H9 (cell line): ENCODE measurements around the gene CBR1. TPM values are rescaled to one million over a fixed set of nuclear protein-coding genes. Genes with fewer than 3 reads are reported as not detected.

ENCODE experiments used
- DNase-seq: peaks from one replicate; pipeline ENCODE4 v3.0.0-alpha.2; 2017
- H2AFZ ChIP-seq: one replicate; pipeline ENCODE4 v1.6.1; 2013; ENCODE audit warnings: mild to moderate bottlenecking, low read length, control low read depth, moderate library complexity
- H2AK5ac ChIP-seq: 2 replicates; pipeline ENCODE4 v1.6.1; 2013; ENCODE audit warnings: low read length, control low read depth, mixed read lengths; ENCODE audit not compliant: insufficient read length
- H2BK120ac ChIP-seq: one replicate; pipeline ENCODE4 v1.6.1; 2013; ENCODE audit warnings: low read depth, mild to moderate bottlenecking, low read length, control low read depth, inconsistent platforms; ENCODE audit not compliant: poor library complexity, severe bottlenecking
- H2BK12ac ChIP-seq: 2 replicates; pipeline ENCODE4 v1.6.1; 2013; ENCODE audit warnings: low read length, control low read depth, mixed read lengths, low read depth; ENCODE audit not compliant: insufficient read length
- H2BK15ac ChIP-seq: 2 replicates; pipeline ENCODE4 v1.6.1; 2013; ENCODE audit warnings: low read depth, low read length, control low read depth
- H2BK20ac ChIP-seq: one replicate; pipeline ENCODE4 v1.6.1; 2013; ENCODE audit warnings: low read depth, mild to moderate bottlenecking, low read length, control low read depth, inconsistent platforms; ENCODE audit not compliant: poor library complexity, severe bottlenecking
- H2BK5ac ChIP-seq: 2 replicates; pipeline ENCODE4 v1.6.1; 2013; ENCODE audit warnings: low read length, control low read depth, mixed read lengths; ENCODE audit not compliant: insufficient read length
- H3K14ac ChIP-seq: 2 replicates; pipeline ENCODE4 v1.6.1; 2013; ENCODE audit warnings: low read length, control low read depth; ENCODE audit not compliant: insufficient read depth
- H3K18ac ChIP-seq: 2 replicates; pipeline ENCODE4 v1.6.1; 2013; ENCODE audit warnings: low read depth, mild to moderate bottlenecking, mixed read lengths, low read length, control low read depth; ENCODE audit not compliant: insufficient read length
- H3K23ac ChIP-seq: 2 replicates; pipeline ENCODE4 v1.6.1; 2013; ENCODE audit warnings: low read length, control low read depth, mixed read lengths, low read depth; ENCODE audit not compliant: insufficient read length
- H3K23me2 ChIP-seq: 2 replicates; pipeline ENCODE4 v1.6.1; 2013; ENCODE audit warnings: low read depth, mild to moderate bottlenecking, mixed read lengths, low read length, control low read depth; ENCODE audit not compliant: insufficient read length, poor library complexity, severe bottlenecking
- H3K27ac ChIP-seq: 2 replicates; pipeline ENCODE4 v1.5.1; 2013; ENCODE audit warnings: low read length, control low read depth, mixed read lengths, low read depth; ENCODE audit not compliant: insufficient read length
- H3K27me3 ChIP-seq: 2 replicates; pipeline ENCODE4 v1.6.1; 2013; ENCODE audit warnings: low read length, control low read depth, inconsistent platforms; ENCODE audit not compliant: insufficient read depth
- H3K4ac ChIP-seq: 2 replicates; pipeline ENCODE4 v1.6.1; 2013; ENCODE audit warnings: low read depth, mild to moderate bottlenecking, control low read depth, inconsistent platforms, low read length, moderate library complexity
- H3K4me1 ChIP-seq: 2 replicates; pipeline ENCODE4 v1.6.1; 2013; ENCODE audit warnings: low read length, control low read depth, inconsistent platforms; ENCODE audit not compliant: insufficient read depth
- H3K4me2 ChIP-seq: 2 replicates; pipeline ENCODE4 v1.6.1; 2013; ENCODE audit warnings: low read length, control low read depth, mixed read lengths; ENCODE audit not compliant: insufficient read length, insufficient read depth
- H3K56ac ChIP-seq: 2 replicates; pipeline ENCODE4 v1.6.1; 2013; ENCODE audit warnings: low read depth, mild to moderate bottlenecking, mixed read lengths, low read length, control low read depth; ENCODE audit not compliant: insufficient read length
- H3K79me1 ChIP-seq: 2 replicates; pipeline ENCODE4 v1.6.1; 2013; ENCODE audit warnings: low read depth, mild to moderate bottlenecking, moderate library complexity, low read length, control low read depth, inconsistent platforms; ENCODE audit not compliant: insufficient read depth, poor library complexity, severe bottlenecking
- H3K79me2 ChIP-seq: 2 replicates; pipeline ENCODE4 v1.6.1; 2013; ENCODE audit warnings: low read length, control low read depth, inconsistent platforms; ENCODE audit not compliant: insufficient read depth
- H3K9ac ChIP-seq: 2 replicates; pipeline ENCODE4 v1.6.1; 2013; ENCODE audit warnings: low read length, control low read depth, mixed read lengths; ENCODE audit not compliant: insufficient read length; ENCODE audit errors: extremely low read depth
- H3K9me3 ChIP-seq: one replicate; pipeline ENCODE4 v1.6.1; 2013; ENCODE audit warnings: low read depth, low read length, inconsistent platforms; ENCODE audit not compliant: control insufficient read depth
- H3T11ph ChIP-seq: one replicate; pipeline ENCODE4 v1.6.1; 2013; ENCODE audit warnings: mild to moderate bottlenecking, low read length, control low read depth, inconsistent platforms
- H4K20me1 ChIP-seq: one replicate; pipeline ENCODE4 v1.6.1; 2013; ENCODE audit not compliant: control insufficient read depth, insufficient read length, insufficient read depth
- H4K5ac ChIP-seq: 2 replicates; pipeline ENCODE4 v1.6.1; 2013; ENCODE audit warnings: low read depth, mild to moderate bottlenecking, mixed read lengths, low read length, control low read depth; ENCODE audit not compliant: insufficient read length
- H4K8ac ChIP-seq: replicated peaks from 2 replicates; pipeline ENCODE4 v1.6.1; 2013; ENCODE audit warnings: low read length, control low read depth, mixed read lengths, low read depth; ENCODE audit not compliant: insufficient read length
- H4K91ac ChIP-seq: 2 replicates; pipeline ENCODE4 v1.6.1; 2013; ENCODE audit warnings: low read depth, mild to moderate bottlenecking, moderate library complexity, mixed read lengths, low read length, control low read depth; ENCODE audit not compliant: insufficient read length
- H3K27ac Mint-ChIP-seq, 3 experiments: 2 replicates in 2 of 3; 3 replicates in 1 of 3; pipeline ENCODE4 v1.8.0; 2020 to 2021; ENCODE audit warnings: mixed read lengths in 3 of 3, mild to moderate bottlenecking in 1 of 3, moderate library complexity in 1 of 3
- H3K27me3 Mint-ChIP-seq: 2 replicates; pipeline ENCODE4 v1.8.0; 2021; ENCODE audit warnings: low read depth, mild to moderate bottlenecking, moderate library complexity, mixed read lengths
- H3K36me3 Mint-ChIP-seq, 3 experiments: 2 replicates in 2 of 3; 3 replicates in 1 of 3; pipeline ENCODE4 v1.8.0; 2020 to 2021; ENCODE audit warnings: low read depth in 3 of 3, mixed read lengths in 3 of 3; ENCODE audit not compliant: insufficient read depth in 1 of 3
- H3K4me1 Mint-ChIP-seq, 2 experiments: 2 replicates each; pipeline ENCODE4 v1.8.0; 2020; ENCODE audit warnings: mixed read lengths in 2 of 2
- H3K4me3 Mint-ChIP-seq, 2 experiments: 2 replicates in 1 of 2; 3 replicates in 1 of 2; pipeline ENCODE4 v1.8.0; 2020 to 2021; ENCODE audit warnings: mild to moderate bottlenecking in 2 of 2, mixed read lengths in 2 of 2, moderate library complexity in 1 of 2
- H3K9me3 Mint-ChIP-seq, 2 experiments: 2 replicates in 1 of 2; 3 replicates in 1 of 2; pipeline ENCODE4 v1.8.0; 2020; ENCODE audit warnings: mild to moderate bottlenecking in 2 of 2, mixed read lengths in 2 of 2, moderate library complexity in 1 of 2
- WGBS: extraction: QIAGEN DNeasy Blood & Tissue Kit; methylation state at CpG from one replicate; pipeline ENCODE4 v1.1.7; 2013; ENCODE audit warnings: missing lambda C conversion rate, low lambda C conversion rate, mixed read lengths; ENCODE audit not compliant: insufficient read length; ENCODE audit errors: extremely low coverage; 5-methylcytosine and 5-hydroxymethylcytosine counted together
- total RNA-seq: library from RNA; stranded (reverse); gene quantifications from 2 replicates; pipeline ENCODE4 v1.2.1, GENCODE V29; 2021
- TF ChIP-seq, protein P1 (sequence below): fragments of 200-600 bp; sonication (generic); conservative IDR thresholded peaks from 3 replicates; pipeline ENCODE4 v1.8.0; 2021; ENCODE audit warnings: antibody characterized with exemption, mild to moderate bottlenecking

CBR1 gene
- total RNA-seq, 1 experiment from 2014 or later, result 5.7 TPM

DNA sequence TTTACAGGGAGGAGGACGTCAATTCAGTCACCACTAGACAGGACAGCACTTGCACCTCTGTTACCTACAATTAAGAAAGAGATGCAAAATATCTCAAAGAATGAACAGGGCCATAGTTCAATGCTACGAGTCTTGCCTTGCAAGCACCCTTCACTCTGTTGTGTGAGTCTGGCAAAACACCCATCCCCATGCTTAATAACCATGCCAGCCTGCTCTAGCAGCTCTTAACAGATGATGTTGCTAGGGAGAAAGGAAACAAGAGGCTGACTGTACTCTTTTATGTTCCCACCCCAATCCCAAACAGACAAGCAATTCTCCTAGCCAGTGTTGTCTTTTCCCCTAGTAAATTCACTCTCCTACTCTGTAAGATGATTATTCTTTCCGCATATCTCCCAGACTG is 5.3 kb downstream of the CBR1 start:
- Histone ChIP-seq H3K9me3 (no peaks in the 10 kb centered on the region), H2AFZ (no peak overlapping the region), H2BK120ac (no peak overlapping the region), H3K4ac (no peak overlapping the region), H3K4me2 (no peak overlapping the region), H3K18ac (no peak overlapping the region), H3K9ac (no peak overlapping the region), H2AK5ac (no peak overlapping the region), H3K4me1 (peaks cover 5% of the 10 kb centered on the region), H4K8ac (no peak overlapping the region), H3K79me2 (no peaks in the 10 kb centered on the region; the same call in 1 of the 2 replicates), H3K27ac (no peak overlapping the region), H2BK15ac (no peak overlapping the region), H4K20me1 (no peaks in the 10 kb centered on the region), H2BK5ac (no peak overlapping the region), H3K23ac (no peak overlapping the region), H4K91ac (no peak overlapping the region), H3T11ph (no peak overlapping the region), H3K14ac (no peak overlapping the region), H4K5ac (peak overlapping the region; percentile 59), H3K56ac (no peak overlapping the region), H3K23me2 (peaks cover 3% of the 10 kb centered on the region), H2BK20ac (no peak overlapping the region), H2BK12ac (no peak overlapping the region), H3K79me1 (no peaks in the 10 kb centered on the region), H3K27me3 (no peaks in the 10 kb centered on the region)
- H3K27ac Mint-ChIP-seq, result peak overlapping the region in 1 of 3 experiments; percentile 37; a peak in 3 of 7 replicates
- H3K27me3 Mint-ChIP-seq, result no peaks in the 10 kb centered on the region; the same call in 1 of the 2 replicates
- WGBS, result no CpG with 5 or more reads among the region's 3 CpGs
- H3K4me3 Mint-ChIP-seq, result no peak overlapping the region
- no peaks in the 10 kb centered on the region for H3K9me3 Mint-ChIP-seq
- DNase-seq, result no peak
- TF ChIP-seq, protein P1, sequence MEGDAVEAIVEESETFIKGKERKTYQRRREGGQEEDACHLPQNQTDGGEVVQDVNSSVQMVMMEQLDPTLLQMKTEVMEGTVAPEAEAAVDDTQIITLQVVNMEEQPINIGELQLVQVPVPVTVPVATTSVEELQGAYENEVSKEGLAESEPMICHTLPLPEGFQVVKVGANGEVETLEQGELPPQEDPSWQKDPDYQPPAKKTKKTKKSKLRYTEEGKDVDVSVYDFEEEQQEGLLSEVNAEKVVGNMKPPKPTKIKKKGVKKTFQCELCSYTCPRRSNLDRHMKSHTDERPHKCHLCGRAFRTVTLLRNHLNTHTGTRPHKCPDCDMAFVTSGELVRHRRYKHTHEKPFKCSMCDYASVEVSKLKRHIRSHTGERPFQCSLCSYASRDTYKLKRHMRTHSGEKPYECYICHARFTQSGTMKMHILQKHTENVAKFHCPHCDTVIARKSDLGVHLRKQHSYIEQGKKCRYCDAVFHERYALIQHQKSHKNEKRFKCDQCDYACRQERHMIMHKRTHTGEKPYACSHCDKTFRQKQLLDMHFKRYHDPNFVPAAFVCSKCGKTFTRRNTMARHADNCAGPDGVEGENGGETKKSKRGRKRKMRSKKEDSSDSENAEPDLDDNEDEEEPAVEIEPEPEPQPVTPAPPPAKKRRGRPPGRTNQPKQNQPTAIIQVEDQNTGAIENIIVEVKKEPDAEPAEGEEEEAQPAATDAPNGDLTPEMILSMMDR, result no peak
- H3K36me3 Mint-ChIP-seq, result peaks cover 0 to 14% (median 9%) of the 10 kb centered on the region in 3 experiments; a peak in 4 of 7 replicates
- H3K4me1 Mint-ChIP-seq, result peaks cover 21 to 22% of the 10 kb centered on the region in 2 experiments
